KBM-7 (cell line): ENCODE measurements around the gene EHMT1.
"Not testable (repeated sequence)": the region's sequence is repeated elsewhere in the genome, so short reads cannot be mapped to it uniquely, and the experiment has no call there.

Experiments used
- DNase-seq: peaks from one replicate; pipeline ENCODE4 v3.0.0-alpha.2; 2015
- in situ Hi-C: fragments of 300-500 bp; cut with MboI; formaldehyde crosslinking; loops from 2 replicates; pipeline ENCODE4 v1.14.3; 2020; ENCODE audit warnings: low sequenced_read_pairs, low pct_unique_long_range_greater_than_20kb, mixed read lengths

EHMT1 gene

GRCh38 chr9:137762414-137763061, 143.7 kb downstream of the EHMT1 start:
- no peak for DNase-seq
- in situ Hi-C loops = no loop called here

- no peak for DNase-seq
- in situ Hi-C loops = no loop called here
Measured at GRCh38 chr9:137763271-137763955, 144.6 kb downstream of the EHMT1 start.

- in situ Hi-C loops = no loop called here
- DNase-seq = no peak
Measured at GRCh38 chr9:137764171-137764671, 145.4 kb downstream of the EHMT1 start.

- no peak for DNase-seq
- in situ Hi-C loops = no loop called here
Measured at GRCh38 chr9:137764981-137765380, 146.2 kb downstream of the EHMT1 start.

- in situ Hi-C loops = no loop called here
Measured at GRCh38 chr9:137765536-137765935, 146.7 kb downstream of the EHMT1 start.

GRCh38 chr9:137771580-137771979, 152.8 kb downstream of the EHMT1 start:
- in situ Hi-C loops = no loop called here
- DNase-seq = no peak

More at GRCh38 chr9:137765536-137765935, 146.7 kb downstream of the EHMT1 start:
- DNase-seq = no peak

- in situ Hi-C loops = no loop called here
- DNase-seq = no peak
Measured at GRCh38 chr9:137772281-137772873, 153.6 kb downstream of the EHMT1 start.

GRCh38 chr9:137774775-137775386, 156.1 kb downstream of the EHMT1 start:
- DNase-seq = no peak
- in situ Hi-C loops = no loop called here

GRCh38 chr9:137776306-137776995, 157.6 kb downstream of the EHMT1 start:
- in situ Hi-C loops = no loop called here

GRCh38 chr9:137777761-137778160, 159.0 kb downstream of the EHMT1 start:
- DNase-seq = no peak
- in situ Hi-C loops = no loop called here

More at GRCh38 chr9:137776306-137776995, 157.6 kb downstream of the EHMT1 start:
- no peak for DNase-seq

GRCh38 chr9:137778336-137778735, 159.5 kb downstream of the EHMT1 start:
- DNase-seq = no peak
- in situ Hi-C loops = no loop called here

GRCh38 chr9:137778914-137779313, 160.1 kb downstream of the EHMT1 start:
- in situ Hi-C loops = no loop called here
- no peak for DNase-seq

- in situ Hi-C loops, DNase-seq: not testable (repeated sequence)
Measured at GRCh38 chr9:137780031-137780430, 161.2 kb downstream of the EHMT1 start.

GRCh38 chr9:137781906-137782585, 163.2 kb downstream of the EHMT1 start:
- in situ Hi-C loops = no loop called here
- no peak for DNase-seq

- in situ Hi-C loops = no loop called here
- DNase-seq = no peak
Measured at GRCh38 chr9:137783521-137783920, 164.7 kb downstream of the EHMT1 start.

GRCh38 chr9:137784046-137784445, 165.2 kb downstream of the EHMT1 start:
- in situ Hi-C loops = no loop called here
- no peak for DNase-seq

GRCh38 chr9:137784641-137785513, 166.1 kb downstream of the EHMT1 start:
- DNase-seq = no peak
- in situ Hi-C loops = no loop called here

- DNase-seq = no peak
- in situ Hi-C loops = no loop called here
Measured at GRCh38 chr9:137785704-137786161, 166.9 kb downstream of the EHMT1 start.
